IMR-90 (cell line): Measurements from ENCODE around the gene SKIC3. TPM values are rescaled to one million over a fixed set of nuclear protein-coding genes. Genes with fewer than 3 reads are reported as not detected.

ENCODE experiments used
- ATAC-seq: fragments of 200-7000 bp; cut with Tn5 transposase; 2 replicates; pipeline ENCODE4 v1.9.1; 2020; ENCODE audit warnings: low read depth, mild to moderate bottlenecking, moderate library complexity
- BruUV-seq: library from RNA; stranded (reverse); fragments of 400-500 nt; replicated peaks from 2 replicates; lab custom pipeline; 2021; lab: Mats Ljungman, UMichigan
- CTCF ChIA-PET: fragments of 300-600 bp; formaldehyde crosslinking; extraction: SDS; loops from one replicate; lab custom pipeline; 2021; ENCODE audit warnings: antibody characterized with exemption; lab: Yijun Ruan, JAX
- POLR2A ChIA-PET: fragments of 300-600 bp; sonication (Branson Sonifier 250); formaldehyde crosslinking; loops from one replicate; lab custom pipeline; 2022; ENCODE audit warnings: antibody characterized with exemption; ENCODE audit not compliant: unreplicated experiment; lab: Charles Lee
- DNase-seq: peaks from one replicate; pipeline ENCODE4 v3.0.0; 2013
- H2AFZ ChIP-seq: replicated peaks from 2 replicates; pipeline ENCODE3; 2013; ENCODE audit warnings: low read length, mild to moderate bottlenecking; ENCODE audit not compliant: poor library complexity
- H2AK5ac ChIP-seq: 2 replicates; pipeline ENCODE4 v1.6.1; 2013; ENCODE audit warnings: low read depth, low read length, inconsistent platforms
- H2AK9ac ChIP-seq: replicated peaks from 2 replicates; pipeline ENCODE3; 2013; ENCODE audit warnings: mild to moderate bottlenecking, low read depth, low read length, moderate library complexity; ENCODE audit not compliant: poor library complexity
- H2BK120ac ChIP-seq: 2 replicates; pipeline ENCODE4 v1.6.1; 2013; ENCODE audit warnings: low read depth, low read length, inconsistent platforms
- H2BK15ac ChIP-seq: 3 replicates; pipeline ENCODE4 v1.6.1; 2013; ENCODE audit warnings: low read depth, low read length, inconsistent platforms
- H2BK20ac ChIP-seq: 2 replicates; pipeline ENCODE4 v1.6.1; 2013; ENCODE audit warnings: low read depth, mild to moderate bottlenecking, inconsistent platforms, low read length, moderate library complexity
- H2BK5ac ChIP-seq: 2 replicates; pipeline ENCODE4 v1.6.1; 2013; ENCODE audit warnings: mild to moderate bottlenecking, low read depth, low read length, inconsistent platforms; ENCODE audit not compliant: poor library complexity, severe bottlenecking
- H3K14ac ChIP-seq: replicated peaks from 2 replicates; pipeline ENCODE4 v1.6.1; 2013; ENCODE audit warnings: low read depth, low read length, inconsistent platforms
- H3K18ac ChIP-seq: 2 replicates; pipeline ENCODE4 v1.6.1; 2013; ENCODE audit warnings: low read depth, low read length, control low read depth
- H3K23ac ChIP-seq: 2 replicates; pipeline ENCODE4 v1.6.1; 2013; ENCODE audit warnings: low read depth, low read length, inconsistent platforms
- H3K27ac ChIP-seq: 2 replicates; pipeline ENCODE4 v1.5.1; 2013; ENCODE audit warnings: mild to moderate bottlenecking, control low read depth, low read length; ENCODE audit not compliant: insufficient read depth
- H3K27me3 ChIP-seq: 2 replicates; pipeline ENCODE4 v1.6.1; 2013; ENCODE audit warnings: low read length; ENCODE audit not compliant: control insufficient read depth, insufficient read depth
- H3K36me3 ChIP-seq: 2 replicates; pipeline ENCODE4 v1.6.1; 2013; ENCODE audit warnings: low read length, mixed read lengths; ENCODE audit not compliant: control insufficient read depth, insufficient read depth
- H3K4ac ChIP-seq: 2 replicates; pipeline ENCODE4 v1.6.1; 2013; ENCODE audit warnings: low read depth, low read length, inconsistent platforms
- H3K4me1 ChIP-seq: 2 replicates; pipeline ENCODE4 v1.6.1; 2013; ENCODE audit warnings: low read length, mixed read lengths; ENCODE audit not compliant: control insufficient read depth, insufficient read depth
- H3K4me2 ChIP-seq: 2 replicates; pipeline ENCODE4 v1.6.1; 2013; ENCODE audit warnings: low read depth, mild to moderate bottlenecking, control low read depth, low read length, moderate library complexity
- H3K4me3 ChIP-seq: 2 replicates; pipeline ENCODE4 v1.5.1; 2013; ENCODE audit warnings: low read depth, mild to moderate bottlenecking, control low read depth, low read length, moderate library complexity; ENCODE audit not compliant: insufficient read depth
- H3K56ac ChIP-seq: 2 replicates; pipeline ENCODE4 v1.6.1; 2013; ENCODE audit warnings: low read length, inconsistent platforms; ENCODE audit not compliant: insufficient read depth; ENCODE audit errors: extremely low read depth
- H3K79me1 ChIP-seq, 2 experiments: 2 replicates each; pipeline ENCODE4 v1.6.1; 2013; ENCODE audit warnings: low read length in 2 of 2, inconsistent platforms in 1 of 2, low read depth in 1 of 2
- H3K9ac ChIP-seq: 2 replicates; pipeline ENCODE4 v1.6.1; 2013; ENCODE audit warnings: low read depth, low read length, control low read depth
- H3K9me1 ChIP-seq: 2 replicates; pipeline ENCODE4 v1.6.1; 2013; ENCODE audit warnings: low read length, inconsistent platforms; ENCODE audit not compliant: insufficient read depth
- H3K9me3 ChIP-seq: 2 replicates; pipeline ENCODE4 v1.6.1; 2013; ENCODE audit warnings: low read length; ENCODE audit not compliant: control insufficient read depth, insufficient read depth
- H4K20me1 ChIP-seq: 2 replicates; pipeline ENCODE4 v1.6.1; 2013; ENCODE audit warnings: low read length, inconsistent platforms; ENCODE audit not compliant: insufficient read depth
- H4K5ac ChIP-seq: 2 replicates; pipeline ENCODE4 v1.6.1; 2013; ENCODE audit warnings: mild to moderate bottlenecking, low read depth, low read length, control low read depth
- H4K8ac ChIP-seq, 2 experiments: 2 replicates each; pipeline ENCODE4 v1.6.1; 2013; ENCODE audit warnings: low read depth in 2 of 2, low read length in 2 of 2, control low read depth in 1 of 2, inconsistent platforms in 1 of 2
- H4K91ac ChIP-seq: 2 replicates; pipeline ENCODE4 v1.6.1; 2013; ENCODE audit warnings: low read depth, low read length, inconsistent platforms; ENCODE audit not compliant: insufficient read depth
- BHLHE40 ChIP-seq: fragments of 150-350 bp; IDR thresholded peaks from 2 replicates; pipeline ENCODE4 v1.6.1; 2016; ENCODE audit warnings: mild to moderate bottlenecking, low read depth, low read length
- CEBPB ChIP-seq: IDR thresholded peaks from 2 replicates; pipeline ENCODE4 v1.6.1; 2012; ENCODE audit warnings: low read depth, low read length, improper control_type of control experiment
- CHD1 ChIP-seq: IDR thresholded peaks from 2 replicates; pipeline ENCODE4 v1.6.1; 2012; ENCODE audit warnings: low read depth, low read length, improper control_type of control experiment
- CTCF ChIP-seq: conservative IDR thresholded peaks from 2 replicates; pipeline ENCODE4 v1.5.1; 2012; ENCODE audit warnings: mild to moderate bottlenecking, low read depth, low read length, improper control_type of control experiment
- ELK1 ChIP-seq: fragments of 150-350 bp; IDR thresholded peaks from 2 replicates; pipeline ENCODE4 v1.6.1; 2016; ENCODE audit warnings: low read depth, mild to moderate bottlenecking, low read length, moderate library complexity, borderline replicate concordance
- FOS ChIP-seq: fragments of 150-350 bp; IDR thresholded peaks from 2 replicates; pipeline ENCODE4 v1.6.1; 2016; ENCODE audit warnings: low read depth, low read length
- MAFK ChIP-seq: IDR thresholded peaks from 2 replicates; pipeline ENCODE4 v1.6.1; 2012; ENCODE audit warnings: low read depth, low read length, improper control_type of control experiment
- MAZ ChIP-seq: IDR thresholded peaks from 2 replicates; pipeline ENCODE4 v1.6.1; 2012; ENCODE audit warnings: low read depth, mild to moderate bottlenecking, low read length, improper control_type of control experiment, moderate library complexity, borderline replicate concordance
- MXI1 ChIP-seq: IDR thresholded peaks from 2 replicates; pipeline ENCODE4 v1.6.1; 2012; ENCODE audit warnings: low read depth, mild to moderate bottlenecking, low read length, moderate library complexity, borderline replicate concordance
- NFE2L2 ChIP-seq: fragments of 150-350 bp; IDR thresholded peaks from 2 replicates; pipeline ENCODE4 v1.6.1; 2016; ENCODE audit warnings: low read depth, mild to moderate bottlenecking, low read length
- POLR2A ChIP-seq: IDR thresholded peaks from 2 replicates; pipeline ENCODE4 v1.6.1; 2012; ENCODE audit warnings: mild to moderate bottlenecking, low read depth, low read length
- RAD21 ChIP-seq: IDR thresholded peaks from 2 replicates; pipeline ENCODE4 v1.6.1; 2012; ENCODE audit warnings: low read length, improper control_type of control experiment
- RCOR1 ChIP-seq: IDR thresholded peaks from 2 replicates; pipeline ENCODE4 v1.6.1; 2012; ENCODE audit warnings: mild to moderate bottlenecking, low read length, improper control_type of control experiment; ENCODE audit not compliant: insufficient replicate concordance
- SMC3 ChIP-seq: fragments of 150-350 bp; IDR thresholded peaks from 2 replicates; pipeline ENCODE4 v1.6.1; 2016; ENCODE audit warnings: low read depth, mild to moderate bottlenecking, antibody characterized with exemption, low read length, moderate library complexity
- USF2 ChIP-seq: fragments of 150-350 bp; IDR thresholded peaks from 2 replicates; pipeline ENCODE4 v1.6.1; 2017; ENCODE audit warnings: mild to moderate bottlenecking, antibody characterized with exemption, low read length, low read depth
- WGBS, 2 experiments: methylation state at CpG; one replicate each; pipeline versions ENCODE4 v1.1.5 to v1.1.7; 2013; ENCODE audit warnings: missing lambda C conversion rate in 2 of 2; ENCODE audit not compliant: insufficient read length in 1 of 2; ENCODE audit errors: extremely low coverage in 2 of 2; 5-methylcytosine and 5-hydroxymethylcytosine counted together
- dilution Hi-C: fragments of 300-500 bp; cut with HindIII; formaldehyde crosslinking; loops from one replicate; pipeline ENCODE4 v1.14.3; 2018; ENCODE audit warnings: low sequenced_read_pairs; ENCODE audit not compliant: unreplicated experiment
- in situ Hi-C: fragments of 300-500 bp; cut with MboI; formaldehyde crosslinking; loops from 3 replicates; pipeline ENCODE4 v1.14.3; 2019; ENCODE audit warnings: low sequenced_read_pairs, inconsistent platforms, mixed read lengths
- intact Hi-C: fragments of 100-400 bp; cut with micrococcal nuclease; formaldehyde crosslinking; loops from 2 replicates; pipeline ENCODE4 v1.10.0; 2022
- polyA plus RNA-seq, 3 experiments: library from polyadenylated mRNA; depleted of rRNA; stranded (reverse); fragments of >200 nt; gene quantifications; 2 replicates each; pipeline ENCODE4 v1.2.3, GENCODE V29; 2012; ENCODE audit warnings: low replicate concordance in 1 of 3
- total RNA-seq: library from RNA; depleted of rRNA; stranded (reverse); fragments of >200 nt; gene quantifications from 2 replicates; pipeline ENCODE4 v1.2.3, GENCODE V29; 2012

The SKIC3 gene
- total and polyA plus RNA-seq, 2 of the 4 experiments (the other 2 are of a cell fraction): 47.1 to 145 TPM

GRCh38 chr5:95583992-95584391 lies 29.2 kb upstream of the SKIC3 start:
- Histone ChIP-seq H2BK15ac (no peak overlapping the region), H3K79me1 (peaks cover 5 to 8% of the 10 kb centered on the region in 2 experiments; a peak in 3 of 4 replicates), H3K4ac (no peak overlapping the region), H3K23ac (no peak overlapping the region), H2BK120ac (no peak overlapping the region), H4K91ac (no peak overlapping the region), H2AK9ac (no peak overlapping the region), H3K9me1 (no peaks in the 10 kb centered on the region), H2BK20ac (no peak overlapping the region), H4K8ac (no peak overlapping the region), H3K4me2 (no peak overlapping the region), H2AK5ac (no peak overlapping the region), H3K56ac (no peak overlapping the region), H3K9me3 (no peaks in the 10 kb centered on the region), H3K36me3 (no peaks in the 10 kb centered on the region), H3K27me3 (no peaks in the 10 kb centered on the region), H3K4me3 (no peak overlapping the region), H3K18ac (no peak overlapping the region), H2AFZ (no peak overlapping the region), H4K20me1 (no peaks in the 10 kb centered on the region), H4K5ac (no peak overlapping the region), H3K4me1 (no peaks in the 10 kb centered on the region), H2BK5ac (no peak overlapping the region), H3K27ac (no peak overlapping the region), H3K14ac (no peak overlapping the region), H3K9ac (no peak overlapping the region)
- no peak for DNase-seq
- no TSS peak for BruUV-seq
- no peak; the same call in 1 of the 2 replicates for ATAC-seq
- no CpG with 5 or more reads among the region's 1 CpG for WGBS, 2 experiments
- dilution Hi-C loops: no loop called here
- CTCF ChIA-PET: interaction anchor here (1.4 kb wide), 1 partner anchor 13 kb away, joined by 4 read pairs; no protein-coding TSS in a partner anchor
- TF ChIP-seq NFE2L2: no peak
- no peak for TF ChIP-seq MAFK
- no peak for TF ChIP-seq ELK1
- TF ChIP-seq SMC3: no peak
- no peak for TF ChIP-seq MAZ
- TF ChIP-seq USF2: no peak
- TF ChIP-seq BHLHE40: no peak
- no peak for TF ChIP-seq CEBPB
- no peak for TF ChIP-seq MXI1
- TF ChIP-seq RAD21: no peak
- TF ChIP-seq CHD1: no peak
- no peak for TF ChIP-seq POLR2A
- no peak for TF ChIP-seq FOS
- no peak for TF ChIP-seq RCOR1
- TF ChIP-seq CTCF: no peak
- in situ Hi-C loops: no loop called here
- POLR2A ChIA-PET: no interaction called here
- intact Hi-C loops: no loop called here
